Activated naive CD8-positive, alpha-beta T cell treated with anti-CD3 and anti-CD28 coated beads, Interleukin-2, amount 50 U/mL, for 16 hours (primary cell): ENCODE results near the gene TNFSF12.
A peak's percentile ranks its signal among the peaks of the same experiment; 100 is the strongest.

ENCODE experiments used
- DNase-seq: peaks from one replicate; pipeline ENCODE4 v3.0.0-alpha.2; 2020; ENCODE audit warnings: low read depth, low spot score

The TNFSF12 gene

DNA sequence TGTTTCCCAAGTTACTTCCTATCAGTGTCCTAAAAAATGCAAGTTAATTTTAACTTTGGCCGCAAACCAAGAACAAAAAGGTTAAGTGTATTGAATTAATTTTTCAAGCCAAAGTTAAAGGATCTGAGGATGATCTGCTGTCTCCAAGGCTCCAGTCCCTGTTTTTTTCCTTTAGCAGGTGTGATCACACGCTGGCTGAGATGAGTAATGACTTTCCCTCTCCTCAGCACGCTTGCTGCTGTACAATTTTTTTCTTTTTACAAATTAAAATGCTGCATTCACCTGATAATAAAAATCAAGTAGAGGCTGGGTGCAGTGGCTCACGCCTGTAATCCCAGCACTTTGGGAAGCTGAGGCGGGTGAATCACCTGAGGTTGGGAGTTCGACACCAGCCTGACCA lies 3.9 kb upstream of the TNFSF12 start:
- DNase-seq, result no peak

- DNase-seq, result no peak
Measured at GRCh38 chr17:7549401-7550055, 670 bp downstream of the TNFSF12 start.

- DNase-seq, result no peak
Measured at GRCh38 chr17:7550344-7550743, 1.5 kb downstream of the TNFSF12 start.

DNA sequence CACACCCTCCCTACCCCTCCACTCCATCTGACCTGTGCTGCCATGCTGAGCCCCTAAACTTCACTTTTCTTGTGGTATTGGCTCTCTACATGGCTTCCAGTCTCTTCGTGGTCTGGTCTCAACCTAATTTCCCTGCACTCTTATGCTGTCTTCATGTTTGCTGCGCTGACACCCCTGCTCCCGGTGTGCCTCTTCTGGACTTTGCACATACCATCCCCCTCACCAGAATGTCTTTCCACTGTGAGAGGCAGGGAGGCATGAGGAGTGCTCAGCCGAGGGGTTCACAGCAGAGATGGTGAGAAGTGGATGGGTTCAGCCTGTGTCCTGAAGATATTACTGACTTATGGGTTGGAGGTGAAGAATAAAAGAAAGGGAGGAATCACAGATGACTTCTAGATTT lies 2.5 kb downstream of the TNFSF12 start:
- DNase-seq, result no peak

GRCh38 chr17:7552621-7553051 lies 3.8 kb downstream of the TNFSF12 start:
- DNase-seq, result no peak

GRCh38 chr17:7553356-7553755 lies 4.5 kb downstream of the TNFSF12 start:
- DNase-seq, result no peak

DNA sequence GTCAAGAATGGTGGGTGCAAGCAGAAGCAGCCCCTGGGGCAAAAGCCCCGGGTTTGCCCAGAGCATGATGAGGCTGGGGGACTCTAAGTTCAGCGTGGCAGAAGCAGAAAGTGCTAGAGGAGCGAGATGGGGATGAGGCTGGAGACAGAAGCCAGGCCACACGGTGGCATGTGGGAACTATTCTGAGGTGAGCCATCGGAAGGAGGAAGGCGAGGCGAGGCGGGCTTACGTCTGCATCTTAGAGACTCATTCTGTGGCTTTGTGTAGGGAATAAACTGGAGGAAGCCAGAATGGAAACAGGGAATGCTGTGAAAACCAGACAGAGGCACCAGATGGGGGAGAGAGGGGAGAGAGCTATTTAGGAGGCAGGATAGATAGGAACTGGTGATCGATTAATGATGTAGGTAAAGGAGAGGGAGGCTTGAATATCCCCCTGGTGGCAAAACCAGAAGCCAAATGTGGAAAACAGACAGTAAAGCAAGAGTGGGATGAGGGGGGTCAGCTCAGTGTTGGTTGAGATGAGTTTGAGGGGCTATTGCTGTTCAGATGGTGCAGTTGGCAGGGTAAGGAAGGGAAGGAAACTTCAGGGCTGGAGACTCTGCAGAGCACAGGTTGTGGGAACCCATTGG lies 6.6 kb downstream of the TNFSF12 start:
- no peak for DNase-seq

DNA sequence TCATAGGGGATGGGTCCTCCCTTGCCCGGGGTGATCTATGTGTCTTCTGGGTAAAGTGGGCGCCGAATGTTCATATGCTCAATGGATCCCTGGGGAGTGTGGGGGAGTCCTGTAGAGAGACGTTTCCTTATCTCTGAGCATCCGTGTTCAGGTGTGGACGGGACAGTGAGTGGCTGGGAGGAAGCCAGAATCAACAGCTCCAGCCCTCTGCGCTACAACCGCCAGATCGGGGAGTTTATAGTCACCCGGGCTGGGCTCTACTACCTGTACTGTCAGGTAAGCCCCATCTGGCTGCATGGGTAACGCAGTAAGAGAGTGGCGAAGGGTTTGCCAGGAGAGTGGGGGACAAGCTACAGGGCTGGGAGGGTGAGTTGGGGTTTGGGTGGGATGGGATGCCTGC lies 7.8 kb downstream of the TNFSF12 start:
- DNase-seq, result no peak

DNA sequence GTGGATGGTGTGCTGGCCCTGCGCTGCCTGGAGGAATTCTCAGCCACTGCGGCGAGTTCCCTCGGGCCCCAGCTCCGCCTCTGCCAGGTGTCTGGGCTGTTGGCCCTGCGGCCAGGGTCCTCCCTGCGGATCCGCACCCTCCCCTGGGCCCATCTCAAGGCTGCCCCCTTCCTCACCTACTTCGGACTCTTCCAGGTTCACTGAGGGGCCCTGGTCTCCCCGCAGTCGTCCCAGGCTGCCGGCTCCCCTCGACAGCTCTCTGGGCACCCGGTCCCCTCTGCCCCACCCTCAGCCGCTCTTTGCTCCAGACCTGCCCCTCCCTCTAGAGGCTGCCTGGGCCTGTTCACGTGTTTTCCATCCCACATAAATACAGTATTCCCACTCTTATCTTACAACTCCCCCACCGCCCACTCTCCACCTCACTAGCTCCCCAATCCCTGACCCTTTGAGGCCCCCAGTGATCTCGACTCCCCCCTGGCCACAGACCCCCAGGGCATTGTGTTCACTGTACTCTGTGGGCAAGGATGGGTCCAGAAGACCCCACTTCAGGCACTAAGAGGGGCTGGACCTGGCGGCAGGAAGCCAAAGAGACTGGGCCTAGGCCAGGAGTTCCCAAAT lies 8.4 kb downstream of the TNFSF12 start:
- DNase-seq, result no peak

DNA sequence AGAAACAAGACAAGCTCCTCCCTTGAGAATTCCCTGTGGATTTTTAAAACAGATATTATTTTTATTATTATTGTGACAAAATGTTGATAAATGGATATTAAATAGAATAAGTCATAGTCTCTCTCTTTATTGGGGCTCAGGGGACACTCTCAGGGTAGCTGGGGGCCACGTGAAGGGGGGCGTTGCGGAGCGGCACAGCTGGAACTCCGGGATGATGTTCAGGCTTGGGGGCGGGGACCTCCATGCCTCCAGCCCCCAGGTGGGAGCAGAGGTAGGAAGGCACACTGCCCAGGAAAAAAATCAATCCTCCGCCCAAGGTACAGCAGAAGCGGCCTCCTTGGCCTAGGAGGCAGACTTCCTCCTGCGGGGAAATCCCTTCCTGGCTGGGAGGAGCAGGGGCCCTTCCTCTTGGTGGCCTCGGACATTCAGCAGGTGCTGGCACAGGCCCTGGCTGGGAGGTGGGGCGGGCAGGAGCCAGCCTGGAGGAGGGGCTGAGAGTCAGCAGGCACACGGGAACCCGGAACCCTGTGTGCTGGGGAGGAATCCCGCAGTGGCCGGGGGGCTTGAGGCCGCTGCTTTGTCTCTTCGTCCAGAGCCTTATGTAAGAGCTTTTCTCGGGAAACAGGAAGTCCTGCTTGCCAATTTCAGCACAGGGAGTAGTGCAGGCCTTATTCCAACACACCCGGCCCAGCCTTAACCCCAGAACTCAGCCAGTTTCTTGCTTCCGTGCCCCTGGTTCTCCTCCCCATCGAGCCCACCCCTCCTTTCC lies 9.1 kb downstream of the TNFSF12 start:
- DNase-seq, result no peak

DNA sequence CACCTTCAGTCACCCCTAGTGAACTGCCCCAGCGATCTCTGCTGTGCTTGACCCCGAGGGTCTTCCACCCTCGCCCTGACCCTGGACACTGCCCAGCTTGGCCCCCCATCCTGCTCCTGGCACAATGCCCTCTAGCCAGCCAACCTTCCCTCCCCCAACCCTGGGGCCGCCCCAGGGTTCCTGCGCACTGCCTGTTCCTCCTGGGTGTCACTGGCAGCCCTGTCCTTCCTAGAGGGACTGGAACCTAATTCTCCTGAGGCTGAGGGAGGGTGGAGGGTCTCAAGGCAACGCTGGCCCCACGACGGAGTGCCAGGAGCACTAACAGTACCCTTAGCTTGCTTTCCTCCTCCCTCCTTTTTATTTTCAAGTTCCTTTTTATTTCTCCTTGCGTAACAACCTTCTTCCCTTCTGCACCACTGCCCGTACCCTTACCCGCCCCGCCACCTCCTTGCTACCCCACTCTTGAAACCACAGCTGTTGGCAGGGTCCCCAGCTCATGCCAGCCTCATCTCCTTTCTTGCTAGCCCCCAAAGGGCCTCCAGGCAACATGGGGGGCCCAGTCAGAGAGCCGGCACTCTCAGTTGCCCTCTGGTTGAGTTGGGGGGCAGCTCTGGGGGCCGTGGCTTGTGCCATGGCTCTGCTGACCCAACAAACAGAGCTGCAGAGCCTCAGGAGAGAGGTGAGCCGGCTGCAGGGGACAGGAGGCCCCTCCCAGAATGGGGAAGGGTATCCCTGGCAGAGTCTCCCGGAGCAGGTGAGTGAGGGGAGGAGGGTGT lies 9.9 kb downstream of the TNFSF12 start, which contains the start of gene TNFSF13:
Gene TNFSF13, plus strand, starts transcription at position 207 of the 776 bp plus-strand sequence. Its CDS starts 290 bp downstream, at position 497.
- DNase-seq, result no peak

GRCh38 chr17:7559320-7560171 lies 10.7 kb downstream of the TNFSF12 start:
- DNase-seq, result no peak

GRCh38 chr17:7560172-7561027 lies 11.5 kb downstream of the TNFSF12 start:
- DNase-seq, result no peak

GRCh38 chr17:7561028-7561575 lies 12.2 kb downstream of the TNFSF12 start:
- DNase-seq, result peak; percentile 66

GRCh38 chr17:7561589-7562207 lies 12.8 kb downstream of the TNFSF12 start, which contains the start of gene SENP3:
SENP3 (plus strand) TSS chr17:7561919; CDS start chr17:7563077, 1,158 bp downstream.
- DNase-seq, result peak; percentile 79

- DNase-seq, result no peak
Measured at GRCh38 chr17:7562208-7562605, 13.3 kb downstream of the TNFSF12 start.

- DNase-seq, result no peak
Measured at GRCh38 chr17:7563115-7563869, 14.4 kb downstream of the TNFSF12 start.

- DNase-seq, result no peak
Measured at GRCh38 chr17:7569571-7569970, 20.7 kb downstream of the TNFSF12 start.
